ENCODE measurements around the gene NUDT19.

- no peak for TF ChIP-seq CTCF (IDR thresholded peaks at IDR 0.05; ENCODE audit: low read length)
- no peak for TF ChIP-seq EZH2phosphoT487 (IDR thresholded peaks at IDR 0.05; ENCODE audit: low read length)
- no peak for TF ChIP-seq EZH2 (optimal IDR thresholded peaks at IDR 0.05; ENCODE audit: low read depth, low read length)
Measured at GRCh38 chr19:32673573-32673972, 18.0 kb upstream of the NUDT19 start.

Measured in MM.1S (cell line).